Glomerular visceral epithelial cell (primary cell): ENCODE data around the gene LRRC74A.

Experiments used
- DNase-seq: peaks from one replicate; pipeline ENCODE4 v3.0.0-alpha.2; 2016; ENCODE audit errors: extremely low spot score

Gene LRRC74A

GRCh38 chr14:76846331-76847047 is 20.3 kb downstream of the LRRC74A start:
- DNase-seq, result no peak

- DNase-seq, result no peak
Observed at GRCh38 chr14:76848879-76849278, 22.7 kb downstream of the LRRC74A start.

- no peak for DNase-seq
Observed at GRCh38 chr14:76855066-76855465, 28.9 kb downstream of the LRRC74A start.

GRCh38 chr14:76856769-76857168 is 30.6 kb downstream of the LRRC74A start:
- DNase-seq, result no peak

- DNase-seq, result no peak
Observed at GRCh38 chr14:76861574-76862255, 35.5 kb downstream of the LRRC74A start.

GRCh38 chr14:76862546-76863282 is 36.5 kb downstream of the LRRC74A start:
- DNase-seq, result no peak

- DNase-seq, result no peak
Observed at GRCh38 chr14:76863724-76864407, 37.7 kb downstream of the LRRC74A start.

- DNase-seq, result no peak
Observed at GRCh38 chr14:76866456-76866855, 40.2 kb downstream of the LRRC74A start.

- no peak for DNase-seq
Observed at GRCh38 chr14:76867516-76868453, 41.6 kb downstream of the LRRC74A start.

GRCh38 chr14:76868454-76869170 is 42.4 kb downstream of the LRRC74A start:
- DNase-seq, result no peak

GRCh38 chr14:76870166-76870565 is 44.0 kb downstream of the LRRC74A start:
- no peak for DNase-seq

GRCh38 chr14:76872796-76873432 is 46.7 kb downstream of the LRRC74A start:
- DNase-seq, result peak; percentile 56

GRCh38 chr14:76874734-76875133 is 48.5 kb downstream of the LRRC74A start:
- DNase-seq, result no peak

- DNase-seq, result peak; percentile 74
Observed at GRCh38 chr14:76876076-76876475, 49.9 kb downstream of the LRRC74A start.

- no peak for DNase-seq
Observed at GRCh38 chr14:76877871-76878270, 51.7 kb downstream of the LRRC74A start.

GRCh38 chr14:76880449-76880848 is 54.2 kb downstream of the LRRC74A start:
- DNase-seq, result no peak

GRCh38 chr14:76881348-76881747 is 55.1 kb downstream of the LRRC74A start:
- no peak for DNase-seq

- DNase-seq, result no peak
Observed at GRCh38 chr14:76882651-76883050, 56.4 kb downstream of the LRRC74A start.

GRCh38 chr14:76883447-76883846 is 57.2 kb downstream of the LRRC74A start:
- DNase-seq, result no peak

GRCh38 chr14:76884394-76884793 is 58.2 kb downstream of the LRRC74A start:
- DNase-seq, result no peak
